Neural cell (in vitro differentiated cells): ENCODE data around the gene SCUBE2. TPM values are rescaled to one million over a fixed set of nuclear protein-coding genes. Genes with fewer than 3 reads are reported as not detected.
"Not testable (repeated sequence)": the region's sequence is repeated elsewhere in the genome, so short reads cannot be mapped to it uniquely, and the experiment has no call there.

Experiments
- H2AFZ ChIP-seq: fragments of 200-600, 300-800 bp; sonication (generic), shearing (Covaris generic); 2 replicates; pipeline ENCODE4 v1.6.0; 2014; ENCODE audit warnings: low read depth, mild to moderate bottlenecking, antibody characterized with exemption, low read length, moderate library complexity
- H3F3A ChIP-seq: fragments of 200-600 bp; shearing (Covaris generic); 2 replicates; pipeline ENCODE4 v1.6.1; 2016; ENCODE audit warnings: mild to moderate bottlenecking, moderate library complexity, mixed read lengths, antibody characterized with exemption, low read length; ENCODE audit not compliant: insufficient read depth, poor library complexity, severe bottlenecking
- H3K27ac ChIP-seq: fragments of 200-600, 300-800 bp; sonication (generic), shearing (Covaris generic); 2 replicates; pipeline ENCODE4 v1.5.1; 2014; ENCODE audit warnings: mild to moderate bottlenecking, low read length, moderate library complexity
- H3K27me3 ChIP-seq: fragments of 300-800, 200-600 bp; sonication (generic), shearing (Covaris generic); 2 replicates; pipeline ENCODE4 v1.6.0; 2014; ENCODE audit warnings: mild to moderate bottlenecking, low read depth, low read length, moderate library complexity; ENCODE audit not compliant: insufficient read depth
- H3K36me3 ChIP-seq: fragments of 300-800, 200-600 bp; sonication (generic), shearing (Covaris generic); 2 replicates; pipeline ENCODE4 v1.5.1; 2014; ENCODE audit warnings: mild to moderate bottlenecking, antibody characterized with exemption, low read length, moderate library complexity; ENCODE audit not compliant: insufficient read depth
- H3K4me2 ChIP-seq: fragments of 300-800, 200-600 bp; sonication (generic), shearing (Covaris generic); 2 replicates; pipeline ENCODE4 v1.6.0; 2014; ENCODE audit warnings: mild to moderate bottlenecking, low read length
- H3K4me3 ChIP-seq: fragments of 300-800, 200-600 bp; sonication (generic), shearing (Covaris generic); 2 replicates; pipeline ENCODE4 v1.5.1; 2014; ENCODE audit warnings: mild to moderate bottlenecking, low read length, moderate library complexity
- H3K79me2 ChIP-seq: fragments of 200-600 bp; shearing (Covaris generic); replicated peaks from 2 replicates; pipeline ENCODE4 v1.6.0; 2014; ENCODE audit warnings: mild to moderate bottlenecking, low read length, moderate library complexity; ENCODE audit not compliant: insufficient read depth
- H3K9ac ChIP-seq: fragments of 300-800, 200-600 bp; sonication (generic), shearing (Covaris generic); 2 replicates; pipeline ENCODE4 v1.6.1; 2016; ENCODE audit warnings: mild to moderate bottlenecking, low read length, mixed read lengths
- H3K9me2 ChIP-seq: fragments of 200-600 bp; shearing (Covaris generic); 2 replicates; pipeline ENCODE4 v1.6.1; 2016; ENCODE audit warnings: mild to moderate bottlenecking, low read length, mixed read lengths; ENCODE audit not compliant: insufficient read depth
- H3K9me3 ChIP-seq: fragments of 200-600, 300-800 bp; sonication (generic), shearing (Covaris generic); 2 replicates; pipeline ENCODE4 v1.6.1; 2016; ENCODE audit warnings: mild to moderate bottlenecking, mixed run types, low read length, moderate library complexity, mixed read lengths
- H4K20me1 ChIP-seq: fragments of 200-600 bp; shearing (Covaris generic); 2 replicates; pipeline ENCODE4 v1.6.1; 2016; ENCODE audit warnings: mild to moderate bottlenecking, mixed run types; ENCODE audit not compliant: insufficient read depth
- EP300 ChIP-seq: fragments of 450-650 bp; conservative IDR thresholded peaks from 2 replicates; pipeline ENCODE4 v1.6.1; 2014; ENCODE audit warnings: antibody characterized with exemption, mild to moderate bottlenecking, moderate library complexity; ENCODE audit not compliant: poor library complexity, severe bottlenecking
- EZH2 ChIP-seq: fragments of 200-600, 300-800 bp; shearing (Covaris generic), sonication (generic); IDR thresholded peaks from 2 replicates; pipeline ENCODE4 v1.6.1; 2014; ENCODE audit warnings: antibody characterized with exemption, low read length, borderline replicate concordance, mild to moderate bottlenecking; ENCODE audit not compliant: insufficient read depth, poor library complexity, severe bottlenecking
- MXI1 ChIP-seq: fragments of 450-650 bp; conservative IDR thresholded peaks from 2 replicates; pipeline ENCODE4 v1.6.1; 2014; ENCODE audit warnings: antibody characterized with exemption, mild to moderate bottlenecking; ENCODE audit not compliant: poor library complexity, severe bottlenecking
- POLR2AphosphoS5 ChIP-seq: IDR thresholded peaks from 2 replicates; pipeline ENCODE4 v1.6.1; 2012
- RAD21 ChIP-seq: fragments of 450-650 bp; conservative IDR thresholded peaks from 2 replicates; pipeline ENCODE4 v1.6.1; 2014; ENCODE audit warnings: antibody characterized with exemption, mild to moderate bottlenecking, moderate library complexity
- SMC3 ChIP-seq: fragments of 450-650 bp; conservative IDR thresholded peaks from 2 replicates; pipeline ENCODE4 v1.6.1; 2014; ENCODE audit warnings: antibody characterized with exemption, mild to moderate bottlenecking, moderate library complexity; ENCODE audit not compliant: poor library complexity
- TAF1 ChIP-seq: IDR thresholded peaks from 2 replicates; pipeline ENCODE4 v1.6.1; 2012; ENCODE audit warnings: low read depth
- polyA plus RNA-seq: library from polyadenylated mRNA; depleted of rRNA; stranded (reverse); fragments of >200 nt; gene quantifications from 2 replicates; pipeline ENCODE4 v1.2.3, GENCODE V29; 2014
- TF ChIP-seq, protein P1 (sequence below): fragments of 450-650 bp; IDR thresholded peaks from 2 replicates; pipeline ENCODE4 v1.5.1; 2014; ENCODE audit warnings: antibody characterized with exemption, mild to moderate bottlenecking, moderate library complexity; ENCODE audit not compliant: poor library complexity, severe bottlenecking
- TF ChIP-seq, protein P2 (sequence below): IDR thresholded peaks from 2 replicates; pipeline ENCODE4 v1.6.1; 2012; ENCODE audit warnings: borderline replicate concordance

The SCUBE2 gene
- polyA plus RNA-seq, 1 donor from 2014 or later, result 2.6 TPM

DNA sequence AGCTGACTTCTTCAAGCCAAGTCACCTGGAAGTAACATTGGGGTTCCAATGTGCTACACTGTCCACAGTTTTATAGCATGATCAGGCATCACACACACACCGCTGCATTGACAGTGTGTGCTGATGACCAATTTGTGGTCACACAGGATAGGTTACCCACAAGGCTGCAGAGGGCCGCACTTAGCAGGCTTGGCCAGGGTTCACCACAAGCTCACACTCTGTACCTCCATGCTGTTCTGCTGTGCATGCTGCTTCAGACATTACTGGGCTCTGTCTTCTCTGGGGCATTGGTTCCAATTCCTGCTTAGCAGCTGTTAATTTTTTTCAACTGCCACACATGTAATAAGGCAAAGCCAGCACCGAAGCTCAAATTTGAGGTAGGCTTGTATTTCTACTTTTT is 76.6 kb downstream of the SCUBE2 start:
- Histone ChIP-seq H3K79me2 (no peaks in the 10 kb centered on the region), H3F3A (no peaks in the 10 kb centered on the region), H3K36me3 (no peaks in the 10 kb centered on the region), H3K27me3 (no peaks in the 10 kb centered on the region), H4K20me1 (no peaks in the 10 kb centered on the region), H3K9ac (no peak overlapping the region), H3K9me3 (no peaks in the 10 kb centered on the region), H3K9me2 (no peaks in the 10 kb centered on the region), H3K27ac (no peak overlapping the region), H3K4me3 (no peak overlapping the region), H2AFZ (no peak overlapping the region), H3K4me2 (no peak overlapping the region)
- TF ChIP-seq RAD21, result no peak
- no peak for TF ChIP-seq EP300
- no peak for TF ChIP-seq POLR2AphosphoS5
- TF ChIP-seq SMC3, result no peak
- TF ChIP-seq, protein P1, sequence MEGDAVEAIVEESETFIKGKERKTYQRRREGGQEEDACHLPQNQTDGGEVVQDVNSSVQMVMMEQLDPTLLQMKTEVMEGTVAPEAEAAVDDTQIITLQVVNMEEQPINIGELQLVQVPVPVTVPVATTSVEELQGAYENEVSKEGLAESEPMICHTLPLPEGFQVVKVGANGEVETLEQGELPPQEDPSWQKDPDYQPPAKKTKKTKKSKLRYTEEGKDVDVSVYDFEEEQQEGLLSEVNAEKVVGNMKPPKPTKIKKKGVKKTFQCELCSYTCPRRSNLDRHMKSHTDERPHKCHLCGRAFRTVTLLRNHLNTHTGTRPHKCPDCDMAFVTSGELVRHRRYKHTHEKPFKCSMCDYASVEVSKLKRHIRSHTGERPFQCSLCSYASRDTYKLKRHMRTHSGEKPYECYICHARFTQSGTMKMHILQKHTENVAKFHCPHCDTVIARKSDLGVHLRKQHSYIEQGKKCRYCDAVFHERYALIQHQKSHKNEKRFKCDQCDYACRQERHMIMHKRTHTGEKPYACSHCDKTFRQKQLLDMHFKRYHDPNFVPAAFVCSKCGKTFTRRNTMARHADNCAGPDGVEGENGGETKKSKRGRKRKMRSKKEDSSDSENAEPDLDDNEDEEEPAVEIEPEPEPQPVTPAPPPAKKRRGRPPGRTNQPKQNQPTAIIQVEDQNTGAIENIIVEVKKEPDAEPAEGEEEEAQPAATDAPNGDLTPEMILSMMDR, result no peak

DNA sequence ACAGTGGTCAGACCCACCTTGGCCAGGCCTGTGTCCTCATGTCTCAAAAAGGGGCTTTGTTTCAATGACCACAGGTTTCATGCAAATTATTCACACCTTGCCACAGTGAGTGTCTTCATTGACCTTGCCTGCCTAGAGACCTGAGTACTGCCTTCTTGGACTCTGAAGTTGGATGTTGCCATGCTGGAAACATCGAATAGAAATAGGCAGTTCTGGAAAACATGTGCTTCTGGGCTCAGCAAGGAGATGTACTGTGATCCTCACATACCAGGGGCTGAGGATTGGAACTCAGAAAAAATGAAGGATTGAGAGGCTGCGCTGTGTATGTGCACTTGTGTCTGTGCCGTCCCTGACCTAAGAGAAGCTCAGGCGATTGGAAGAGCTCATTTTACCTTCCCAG is 78.0 kb downstream of the SCUBE2 start:
- H3K27ac ChIP-seq, result no peak overlapping the region
- no peak overlapping the region for H3K9ac ChIP-seq
- H3K79me2 ChIP-seq, result no peaks in the 10 kb centered on the region
- no peaks in the 10 kb centered on the region for H3K9me3 ChIP-seq
- H3K27me3 ChIP-seq, result no peaks in the 10 kb centered on the region
- no peaks in the 10 kb centered on the region for H3K36me3 ChIP-seq
- no peak overlapping the region for H2AFZ ChIP-seq
- no peak overlapping the region for H3K4me2 ChIP-seq
- H4K20me1 ChIP-seq, result no peaks in the 10 kb centered on the region
- no peaks in the 10 kb centered on the region for H3F3A ChIP-seq
- TF ChIP-seq TAF1 (no peak), SMC3 (no peak), MXI1 (no peak), EP300 (no peak), POLR2AphosphoS5 (no peak), EZH2 (no peak), RAD21 (no peak)
- TF ChIP-seq, protein P1, result no peak
- TF ChIP-seq, protein P2, sequence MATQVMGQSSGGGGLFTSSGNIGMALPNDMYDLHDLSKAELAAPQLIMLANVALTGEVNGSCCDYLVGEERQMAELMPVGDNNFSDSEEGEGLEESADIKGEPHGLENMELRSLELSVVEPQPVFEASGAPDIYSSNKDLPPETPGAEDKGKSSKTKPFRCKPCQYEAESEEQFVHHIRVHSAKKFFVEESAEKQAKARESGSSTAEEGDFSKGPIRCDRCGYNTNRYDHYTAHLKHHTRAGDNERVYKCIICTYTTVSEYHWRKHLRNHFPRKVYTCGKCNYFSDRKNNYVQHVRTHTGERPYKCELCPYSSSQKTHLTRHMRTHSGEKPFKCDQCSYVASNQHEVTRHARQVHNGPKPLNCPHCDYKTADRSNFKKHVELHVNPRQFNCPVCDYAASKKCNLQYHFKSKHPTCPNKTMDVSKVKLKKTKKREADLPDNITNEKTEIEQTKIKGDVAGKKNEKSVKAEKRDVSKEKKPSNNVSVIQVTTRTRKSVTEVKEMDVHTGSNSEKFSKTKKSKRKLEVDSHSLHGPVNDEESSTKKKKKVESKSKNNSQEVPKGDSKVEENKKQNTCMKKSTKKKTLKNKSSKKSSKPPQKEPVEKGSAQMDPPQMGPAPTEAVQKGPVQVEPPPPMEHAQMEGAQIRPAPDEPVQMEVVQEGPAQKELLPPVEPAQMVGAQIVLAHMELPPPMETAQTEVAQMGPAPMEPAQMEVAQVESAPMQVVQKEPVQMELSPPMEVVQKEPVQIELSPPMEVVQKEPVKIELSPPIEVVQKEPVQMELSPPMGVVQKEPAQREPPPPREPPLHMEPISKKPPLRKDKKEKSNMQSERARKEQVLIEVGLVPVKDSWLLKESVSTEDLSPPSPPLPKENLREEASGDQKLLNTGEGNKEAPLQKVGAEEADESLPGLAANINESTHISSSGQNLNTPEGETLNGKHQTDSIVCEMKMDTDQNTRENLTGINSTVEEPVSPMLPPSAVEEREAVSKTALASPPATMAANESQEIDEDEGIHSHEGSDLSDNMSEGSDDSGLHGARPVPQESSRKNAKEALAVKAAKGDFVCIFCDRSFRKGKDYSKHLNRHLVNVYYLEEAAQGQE, result no peak
- H3K9me2 ChIP-seq, result no peaks in the 10 kb centered on the region
- H3K4me3 ChIP-seq, result no peak overlapping the region

DNA sequence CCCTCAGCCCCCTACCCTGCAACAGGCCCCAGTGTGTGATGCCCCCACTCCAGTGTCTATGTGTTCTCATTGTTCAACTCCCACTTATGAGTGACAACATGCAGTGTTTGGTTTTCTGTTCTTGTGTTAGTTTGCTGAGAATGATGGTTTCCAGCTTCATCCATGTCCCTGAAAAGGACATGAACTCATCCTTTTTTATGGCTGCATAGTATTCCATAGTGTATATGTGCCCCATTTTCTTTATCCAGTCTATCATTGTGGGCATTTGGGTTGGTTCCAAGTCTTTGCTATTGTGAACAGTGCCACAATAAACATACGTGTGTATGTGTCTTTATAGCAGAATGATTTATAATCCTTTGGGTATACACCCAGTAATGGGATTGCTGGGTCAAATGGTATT is 81.9 kb downstream of the SCUBE2 start:
- not testable (repeated sequence) for H3F3A ChIP-seq, H3K79me2 ChIP-seq, H4K20me1 ChIP-seq, H2AFZ ChIP-seq, H3K9me3 ChIP-seq, H3K9me2 ChIP-seq, H3K36me3 ChIP-seq, H3K4me3 ChIP-seq, H3K27ac ChIP-seq, H3K4me2 ChIP-seq, H3K9ac ChIP-seq
- H3K27me3 ChIP-seq, result peaks cover 24% of the 10 kb centered on the region
